Activated CD4-positive, alpha-beta T cell treated with anti-CD3 and anti-CD28 coated beads, Interleukin-2, Interleukin-4, amounts not matched to agents 100 ng/mL and 50 ng/mL, durations not matched to agents 16 hours and 8 hours (primary cell): ENCODE data around the gene GOLT1B.

Experiments
- DNase-seq: peaks from one replicate; pipeline ENCODE4 v3.0.0-alpha.2; 2020; ENCODE audit warnings: low spot score

Gene GOLT1B

GRCh38 chr12:21523148-21523547 is 21.6 kb downstream of the GOLT1B start:
- no peak for DNase-seq

GRCh38 chr12:21526053-21526452 is 24.5 kb downstream of the GOLT1B start, which contains the start of gene SPX:
Gene SPX (plus strand): TSS chr12:21526296. CDS start chr12:21526473, 177 bp downstream.
- DNase-seq, result no peak

- no peak for DNase-seq
These were observed 25.2 kb downstream of the GOLT1B start for GRCh38 chr12:21526721-21527345.

DNA sequence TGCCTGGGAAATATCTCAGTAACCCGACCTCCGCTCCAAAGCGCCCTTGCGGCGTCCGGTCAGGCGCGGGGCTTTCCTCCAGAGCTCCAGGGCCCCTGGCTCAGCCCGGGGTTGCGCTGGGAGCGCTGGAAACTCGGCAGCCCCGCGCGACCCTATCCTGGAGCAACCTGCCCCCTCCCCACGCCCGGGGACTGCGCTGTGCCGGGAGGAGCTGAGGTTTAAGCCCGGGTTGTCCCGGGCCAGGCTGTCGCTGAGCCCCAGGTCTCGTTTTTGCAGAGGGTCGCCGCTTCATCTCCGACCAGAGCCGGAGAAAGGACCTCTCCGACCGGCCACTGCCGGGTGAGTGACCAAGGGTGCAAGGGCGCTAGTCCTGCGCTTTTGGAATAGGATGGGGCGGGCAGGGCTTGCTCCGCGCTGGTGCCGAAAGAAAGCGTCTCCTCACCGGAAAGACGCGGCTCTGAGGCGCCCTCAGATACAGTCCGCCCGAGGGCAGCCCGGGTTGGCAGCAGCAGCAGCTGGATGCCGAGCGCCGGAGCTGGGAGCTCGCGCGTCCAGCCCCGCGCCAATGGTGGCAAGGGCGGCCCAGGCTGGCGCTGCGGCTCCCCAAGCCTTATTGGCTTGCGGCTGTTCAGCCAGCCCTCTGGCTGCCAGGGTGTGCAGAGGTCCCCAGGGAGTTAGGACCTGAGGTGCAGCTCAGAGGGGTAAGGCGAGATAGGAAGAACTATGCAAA is 26.0 kb downstream of the GOLT1B start:
- peak; percentile 72 for DNase-seq

DNA sequence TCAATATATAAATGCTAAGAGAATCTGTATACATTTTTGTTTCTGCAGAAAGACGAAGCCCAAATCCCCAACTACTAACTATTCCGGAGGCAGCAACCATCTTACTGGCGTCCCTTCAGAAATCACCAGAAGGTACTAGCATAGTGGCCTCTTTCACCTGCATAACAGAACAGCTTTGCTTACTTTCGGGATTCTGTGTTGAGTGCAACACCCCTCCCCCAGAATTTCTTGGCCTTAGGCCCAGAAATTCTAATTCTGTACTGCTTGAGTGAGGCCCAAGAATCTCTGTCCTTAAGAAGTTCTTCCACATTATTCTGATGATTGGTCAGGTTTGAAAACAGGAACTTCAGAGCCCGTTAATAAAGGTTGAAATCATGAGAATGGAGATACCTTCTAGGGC is 27.4 kb downstream of the GOLT1B start:
- DNase-seq, result no peak

GRCh38 chr12:21529456-21529855 is 27.9 kb downstream of the GOLT1B start:
- no peak for DNase-seq

GRCh38 chr12:21538061-21538653 is 36.6 kb downstream of the GOLT1B start:
- no peak for DNase-seq

- DNase-seq, result peak; percentile 37
These were observed 38.2 kb downstream of the GOLT1B start for GRCh38 chr12:21539797-21540196.

DNA sequence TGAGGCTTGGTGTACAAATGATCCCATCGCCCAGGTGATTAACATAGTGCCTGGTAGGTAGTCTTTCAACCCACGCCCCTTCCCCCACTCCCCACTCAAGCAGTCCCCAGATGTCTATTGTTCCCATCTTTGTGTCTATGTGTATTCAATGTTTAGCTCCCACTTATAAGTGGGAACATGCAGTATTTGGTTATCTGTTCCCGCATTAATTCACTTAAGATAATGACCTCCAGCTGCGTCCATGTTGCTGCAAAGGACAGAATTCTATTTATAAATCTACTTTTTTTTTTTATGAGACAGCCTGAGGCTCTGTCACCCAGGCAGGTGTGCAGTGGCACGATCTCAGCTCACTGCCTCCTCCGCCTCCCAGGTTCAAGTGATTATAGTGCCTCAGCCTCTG is 40.2 kb downstream of the GOLT1B start:
- DNase-seq, result no peak

- no peak for DNase-seq
These were observed 40.8 kb downstream of the GOLT1B start for GRCh38 chr12:21542403-21542802.

GRCh38 chr12:21543151-21543550 is 41.6 kb downstream of the GOLT1B start:
- DNase-seq, result no peak

GRCh38 chr12:21545557-21545956 is 44.0 kb downstream of the GOLT1B start:
- no peak for DNase-seq

GRCh38 chr12:21546716-21547115 is 45.1 kb downstream of the GOLT1B start:
- no peak for DNase-seq

GRCh38 chr12:21547437-21547836 is 45.8 kb downstream of the GOLT1B start:
- no peak for DNase-seq

DNA sequence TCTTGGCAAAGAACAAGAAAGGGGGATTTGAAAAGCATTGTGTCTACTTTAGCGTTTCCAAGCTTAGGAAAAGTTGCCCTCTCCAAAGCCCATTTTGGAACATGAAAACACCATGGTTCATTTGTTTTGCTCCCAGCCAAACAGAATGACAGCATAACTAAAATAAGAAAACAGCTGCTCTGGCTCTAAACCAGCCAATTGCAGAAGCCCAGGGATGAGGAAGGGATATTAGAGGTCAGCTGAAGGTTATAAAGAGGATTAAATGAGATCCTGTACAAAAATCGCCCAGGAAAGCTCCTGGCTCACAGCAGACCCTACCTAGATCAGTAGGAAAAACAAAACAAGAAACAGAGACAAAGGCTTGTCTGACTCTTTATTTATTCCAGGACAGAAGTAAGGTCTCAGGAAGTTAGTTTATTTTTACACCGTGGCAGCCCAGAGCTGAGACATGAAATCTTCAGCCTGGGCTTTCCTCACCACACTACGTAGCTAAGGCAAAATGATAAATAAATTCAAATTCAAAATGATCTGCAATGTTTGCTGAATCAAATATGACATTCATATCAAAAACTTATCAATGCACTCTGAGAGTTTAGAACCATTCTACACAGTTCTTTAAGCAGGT is 50.4 kb downstream of the GOLT1B start:
- no peak for DNase-seq

- DNase-seq, result no peak
These were observed 51.2 kb downstream of the GOLT1B start for GRCh38 chr12:21552635-21553328.

- no peak for DNase-seq
These were observed 51.7 kb downstream of the GOLT1B start for GRCh38 chr12:21553329-21553675.

DNA sequence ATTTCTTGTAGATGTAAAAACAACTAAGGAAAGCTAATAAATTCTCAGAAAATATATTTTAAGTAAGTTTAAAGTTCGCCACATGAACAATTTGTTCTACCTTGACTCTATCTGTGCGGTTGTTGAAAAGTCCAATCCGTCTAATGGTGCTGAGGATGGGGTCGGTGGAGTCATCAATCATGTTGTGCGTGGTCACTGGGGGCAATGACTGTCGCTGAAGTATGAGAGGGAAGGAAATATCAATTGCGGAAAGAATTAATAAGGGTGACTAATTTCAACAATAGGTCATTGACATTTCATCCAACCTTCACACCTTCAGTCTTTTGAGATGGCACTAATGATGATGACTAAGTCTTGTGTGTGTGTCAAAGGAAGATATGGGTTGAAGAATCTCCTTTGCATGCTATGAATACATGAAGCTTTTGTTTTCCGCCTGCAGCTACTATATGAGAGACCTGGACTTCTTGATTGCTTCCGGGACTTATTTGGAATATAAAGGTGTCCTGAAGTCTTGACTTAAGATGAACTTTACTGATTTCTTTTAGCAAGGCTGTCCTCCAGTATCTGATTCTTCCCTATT is 56.6 kb downstream of the GOLT1B start:
- no peak for DNase-seq

DNA sequence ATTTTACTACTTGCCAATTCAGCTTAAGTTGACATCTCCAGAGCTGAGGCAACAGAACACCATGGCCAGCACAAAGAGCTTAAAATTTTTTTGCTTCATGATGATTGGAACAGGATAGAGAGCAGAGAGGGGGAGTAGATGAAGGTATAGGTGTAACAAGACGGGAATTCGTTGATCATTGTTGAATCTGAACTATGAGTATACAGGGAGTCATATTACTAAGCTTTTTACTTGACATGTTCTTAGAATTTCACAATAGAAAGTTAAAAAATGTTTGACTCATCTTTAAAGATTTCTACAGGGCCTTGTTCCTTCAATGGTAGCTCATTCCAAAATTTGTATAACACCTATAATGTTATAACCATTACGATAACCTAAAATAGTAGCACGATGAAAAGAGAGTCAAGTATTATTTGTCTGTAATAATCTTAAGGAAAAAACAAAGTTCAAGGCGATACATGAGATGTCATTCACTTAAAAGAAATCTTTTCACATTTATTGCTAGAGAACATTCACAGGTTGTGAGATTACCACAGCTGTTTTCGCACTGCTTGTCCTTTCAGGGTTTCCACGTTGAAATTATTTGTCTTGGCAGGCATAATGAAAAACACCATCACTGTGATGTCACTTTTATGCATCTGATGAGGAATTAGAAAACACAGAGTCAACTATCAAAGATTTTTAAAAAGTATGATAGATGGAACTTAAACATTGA is 58.4 kb downstream of the GOLT1B start:
- peak; percentile 28 for DNase-seq

DNA sequence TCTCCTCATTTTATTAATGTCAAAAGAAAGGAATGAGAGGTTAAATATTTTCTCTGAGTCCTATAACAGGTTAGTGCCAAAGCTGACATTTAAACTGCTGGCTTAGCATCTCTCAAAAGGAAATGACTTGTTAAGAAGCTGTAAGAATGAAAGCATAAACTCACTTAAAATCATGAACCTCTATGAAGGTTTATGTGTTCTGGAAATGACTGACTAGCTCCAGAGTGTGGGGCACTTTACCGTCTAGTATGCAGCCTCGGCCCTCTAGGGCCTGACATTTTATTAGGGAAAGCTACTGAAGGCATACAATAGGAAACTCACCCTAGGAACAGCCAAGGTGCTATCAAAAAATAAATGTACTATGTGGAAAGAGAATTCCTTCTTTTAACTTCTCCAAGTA is 59.6 kb downstream of the GOLT1B start:
- DNase-seq, result peak; percentile 59

- DNase-seq, result no peak
These were observed 61.3 kb downstream of the GOLT1B start for GRCh38 chr12:21562859-21563258.
